Duodenal mucosa (tissue), 2 donors: ENCODE results near the gene ZNHIT3.
A peak's percentile ranks its signal among the peaks of the same experiment; 100 is the strongest.
"Not testable (repeated sequence)": the region's sequence is repeated elsewhere in the genome, so short reads cannot be mapped to it uniquely, and the experiment has no call there.

ENCODE experiments used
- H3K27ac ChIP-seq: one replicate; pipeline ENCODE4 v1.7.0; 2013; ENCODE audit warnings: low read depth, low read length
- H3K27me3 ChIP-seq, 2 donors: one replicate each; pipeline ENCODE4 v1.7.0; 2013; ENCODE audit warnings: low read length in 2 of 2, control low read depth in 1 of 2; ENCODE audit not compliant: insufficient read depth in 2 of 2, control insufficient read depth in 1 of 2
- H3K36me3 ChIP-seq, 2 donors: one replicate each; pipeline ENCODE4 v1.7.0; 2013; ENCODE audit warnings: low read length in 2 of 2, control low read depth in 1 of 2; ENCODE audit not compliant: insufficient read depth in 2 of 2, control insufficient read depth in 1 of 2
- H3K4me1 ChIP-seq, 2 donors: one replicate each; pipeline ENCODE4 v1.7.0; 2013; ENCODE audit warnings: low read length in 2 of 2, control low read depth in 1 of 2; ENCODE audit not compliant: insufficient read depth in 2 of 2, control insufficient read depth in 1 of 2
- H3K4me3 ChIP-seq, 2 donors: one replicate each; pipeline ENCODE4 v1.7.0; 2013; ENCODE audit warnings: low read length in 2 of 2, low read depth in 1 of 2
- H3K9ac ChIP-seq, 2 donors: one replicate each; pipeline ENCODE4 v1.7.0; 2013; ENCODE audit warnings: low read length in 2 of 2, low read depth in 1 of 2
- H3K9me3 ChIP-seq, 2 donors: one replicate each; pipeline ENCODE4 v1.7.0; 2013; ENCODE audit warnings: low read length in 2 of 2, control low read depth in 1 of 2; ENCODE audit not compliant: control insufficient read depth in 1 of 2

ZNHIT3 gene

GRCh38 chr17:36486204-36487194 is at the start of gene ZNHIT3:
Gene ZNHIT3, plus strand, starts transcription at chr17:36486681. Its CDS starts 19 bp downstream, at chr17:36486700.
- H3K4me1 ChIP-seq = peaks cover 10 to 18% of the 10 kb centered on the region in 2 donors
- H3K4me3 ChIP-seq = peak within 1 kb of the TSS; percentile 88 to 99
- H3K27me3 ChIP-seq = peaks cover 8 to 13% of the 10 kb centered on the region in 2 donors
- H3K27ac ChIP-seq = peak within 1 kb of the TSS; percentile 30
- H3K9me3 ChIP-seq = no peaks in the 10 kb centered on the region
- H3K9ac ChIP-seq = peak within 1 kb of the TSS; percentile 73 to 92
- H3K36me3 ChIP-seq = peaks cover 0 to 3% of the 10 kb centered on the region in 2 donors

DNA sequence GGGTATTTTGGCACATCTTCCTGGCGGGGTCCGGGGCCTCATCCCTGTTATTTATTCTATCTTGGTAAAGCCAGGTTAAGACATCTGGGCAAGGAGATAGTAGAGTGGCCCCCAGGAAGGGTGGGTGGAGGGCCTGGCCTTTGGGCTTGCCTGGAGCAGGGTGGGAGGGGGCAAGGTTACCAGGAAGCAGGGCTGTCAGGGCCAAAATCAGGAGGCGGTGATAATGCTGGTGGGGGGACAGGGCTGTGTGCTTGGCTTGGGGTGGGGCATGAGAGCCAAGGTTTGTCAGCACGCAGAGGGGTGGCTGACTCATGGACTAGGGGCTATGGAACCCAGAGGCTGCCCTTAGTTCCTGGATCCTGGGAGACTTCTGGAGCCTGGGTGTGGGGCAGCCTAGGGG is 44.7 kb upstream of the ZNHIT3 start:
- H3K4me1 ChIP-seq, H3K27ac ChIP-seq: not testable (repeated sequence)

DNA sequence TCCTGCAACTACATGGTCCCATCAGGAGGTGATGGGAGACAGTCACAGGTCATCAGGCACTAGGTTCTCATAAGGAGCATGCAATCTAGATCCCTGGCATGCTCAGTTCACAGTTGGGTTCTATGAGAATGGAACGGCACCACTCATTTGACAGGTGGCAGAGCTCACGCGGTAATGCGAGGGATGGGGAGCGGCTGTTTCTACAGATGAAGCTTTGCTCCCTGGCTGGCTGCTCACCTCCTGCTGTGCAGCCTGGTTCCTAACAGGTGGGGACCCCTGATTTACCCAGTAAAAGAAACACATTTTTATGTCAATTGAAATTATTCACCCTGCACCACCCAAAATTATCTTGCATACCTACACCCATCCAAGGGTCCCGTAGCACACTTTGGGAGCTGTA is 42.7 kb upstream of the ZNHIT3 start:
- Histone ChIP-seq H3K27me3 (no peaks in the 10 kb centered on the region), H3K9me3 (no peaks in the 10 kb centered on the region), H3K4me1 (no peaks in the 10 kb centered on the region), H3K4me3 (no peak overlapping the region), H3K36me3 (no peaks in the 10 kb centered on the region), H3K27ac (no peak overlapping the region), H3K9ac (no peak overlapping the region)

More for the DNA sequence above, 44.7 kb upstream of the ZNHIT3 start:
- not testable (repeated sequence) for H3K27me3 ChIP-seq, H3K4me3 ChIP-seq, H3K9me3 ChIP-seq, H3K9ac ChIP-seq, H3K36me3 ChIP-seq

GRCh38 chr17:36449997-36450396 is 36.5 kb upstream of the ZNHIT3 start:
- not testable (repeated sequence) for H3K4me3 ChIP-seq, H3K4me1 ChIP-seq, H3K27ac ChIP-seq

GRCh38 chr17:36452888-36453287 is 33.6 kb upstream of the ZNHIT3 start:
- H3K4me1 ChIP-seq, H3K9ac ChIP-seq, H3K4me3 ChIP-seq, H3K36me3 ChIP-seq, H3K9me3 ChIP-seq, H3K27ac ChIP-seq, H3K27me3 ChIP-seq: not testable (repeated sequence)

More at GRCh38 chr17:36449997-36450396, 36.5 kb upstream of the ZNHIT3 start:
- not testable (repeated sequence) for H3K9me3 ChIP-seq, H3K27me3 ChIP-seq, H3K9ac ChIP-seq, H3K36me3 ChIP-seq

GRCh38 chr17:36457701-36458100 is 28.8 kb upstream of the ZNHIT3 start:
- not testable (repeated sequence) for H3K9ac ChIP-seq, H3K9me3 ChIP-seq, H3K4me3 ChIP-seq, H3K27me3 ChIP-seq, H3K36me3 ChIP-seq, H3K27ac ChIP-seq, H3K4me1 ChIP-seq

DNA sequence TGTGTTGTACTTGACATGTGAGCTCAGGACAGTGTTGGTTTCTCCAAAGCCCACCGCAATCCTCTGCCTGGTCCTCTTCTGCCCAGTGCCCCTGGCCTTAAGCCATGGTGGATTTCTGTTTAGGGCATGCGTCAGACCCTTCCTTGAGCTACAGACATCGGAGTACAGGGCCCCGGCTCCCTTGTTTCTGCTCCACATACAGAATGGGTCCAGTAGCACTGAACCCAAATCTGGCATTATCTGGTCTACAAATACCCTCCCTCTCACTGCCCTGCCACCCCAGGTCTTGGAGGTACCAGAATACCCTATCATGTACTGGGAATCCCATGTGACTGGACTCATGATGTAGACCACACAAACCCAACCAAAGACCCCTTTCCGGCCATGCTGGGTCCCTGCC is 27.4 kb upstream of the ZNHIT3 start:
- H3K4me1 ChIP-seq = no peaks in the 10 kb centered on the region
- peaks cover 0 to 5% of the 10 kb centered on the region in 2 donors for H3K27me3 ChIP-seq
- H3K27ac ChIP-seq = no peak overlapping the region
- H3K4me3 ChIP-seq = no peak overlapping the region
- no peaks in the 10 kb centered on the region for H3K36me3 ChIP-seq
- H3K9ac ChIP-seq = no peak overlapping the region
- H3K9me3 ChIP-seq = no peaks in the 10 kb centered on the region

DNA sequence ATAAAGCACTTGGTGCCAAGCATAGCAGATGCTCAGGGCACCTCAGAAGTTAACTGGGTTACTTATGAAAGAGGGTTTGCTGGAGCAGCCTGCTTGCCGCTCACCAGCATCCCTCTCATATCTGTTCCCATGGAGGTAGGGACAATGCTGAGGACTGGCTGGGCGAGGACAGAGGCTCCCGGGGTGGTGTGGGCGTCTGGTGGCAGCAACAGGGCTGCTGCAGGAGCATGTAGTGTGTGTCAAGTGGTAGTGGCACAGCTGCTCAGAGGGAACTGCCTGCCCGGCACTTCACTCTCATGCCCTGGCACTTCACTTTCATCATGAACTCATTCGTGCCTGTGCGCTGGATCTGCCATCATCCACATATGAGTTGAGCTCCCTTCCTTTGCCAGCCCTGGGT is 26.9 kb upstream of the ZNHIT3 start:
- no peak overlapping the region for H3K4me3 ChIP-seq
- peaks cover 0 to 10% of the 10 kb centered on the region in 2 donors for H3K27me3 ChIP-seq
- no peaks in the 10 kb centered on the region for H3K4me1 ChIP-seq
- no peak overlapping the region for H3K9ac ChIP-seq
- H3K36me3 ChIP-seq = no peaks in the 10 kb centered on the region
- H3K9me3 ChIP-seq = no peaks in the 10 kb centered on the region
- H3K27ac ChIP-seq = no peak overlapping the region

DNA sequence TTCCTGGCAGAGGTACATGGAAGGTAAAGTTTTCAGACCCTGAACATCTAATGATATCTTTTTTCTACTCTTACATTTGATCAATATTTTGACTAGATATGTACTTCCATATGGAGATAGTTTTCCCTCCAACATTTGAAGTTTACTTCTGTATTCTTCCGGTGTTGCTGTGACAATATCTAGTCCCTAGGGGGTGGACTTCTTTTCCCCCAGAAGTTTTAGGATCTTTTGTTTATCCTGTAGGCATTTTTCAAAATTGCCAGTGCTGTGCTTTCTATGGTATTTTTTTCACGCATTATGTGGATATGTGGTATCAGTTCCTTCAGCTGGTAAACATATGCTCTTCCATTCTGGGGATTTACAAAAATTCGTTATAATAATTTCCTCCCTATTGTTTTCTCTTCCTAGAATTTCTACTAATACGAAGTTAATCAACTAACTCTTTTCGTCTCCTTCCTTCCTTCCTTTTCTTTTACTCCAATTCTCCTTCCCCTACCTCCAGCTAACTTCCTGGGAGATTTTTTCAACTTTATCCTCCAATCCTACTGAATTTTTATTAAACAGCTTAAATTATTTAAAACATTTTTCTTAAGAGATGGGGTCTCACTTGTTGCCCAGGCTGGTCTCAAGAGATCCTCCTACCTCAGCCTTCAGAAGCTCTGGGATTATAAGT is 26.1 kb upstream of the ZNHIT3 start:
- Histone ChIP-seq H3K9me3 (no peaks in the 10 kb centered on the region), H3K27ac (no peak overlapping the region), H3K4me3 (no peak overlapping the region), H3K9ac (no peak overlapping the region), H3K27me3 (peaks cover 3 to 18% of the 10 kb centered on the region in 2 donors), H3K4me1 (no peaks in the 10 kb centered on the region), H3K36me3 (no peaks in the 10 kb centered on the region)
